A673 (cell line): ENCODE results near the gene GPR62.

Source experiments
- CTCF ChIP-seq: fragments of 300-800, 200-600 bp; sonication (generic); conservative IDR thresholded peaks from 2 replicates; pipeline ENCODE4 v1.5.1; 2017; ENCODE audit warnings: low read depth, mild to moderate bottlenecking, antibody characterized with exemption, low read length, moderate library complexity, mixed read lengths
- EZH2 ChIP-seq: fragments of 200-600 bp; sonication (generic); IDR thresholded peaks from 2 replicates; pipeline ENCODE4 v1.6.1; 2017; ENCODE audit warnings: borderline replicate concordance, low read depth, mild to moderate bottlenecking, mixed read lengths, antibody characterized with exemption, low read length; ENCODE audit not compliant: poor library complexity, severe bottlenecking

GRCh38 chr3:51982838-51983577, 27.8 kb downstream of the GPR62 start, which contains the start of gene ACY1:
- TF ChIP-seq CTCF (no peak), EZH2 (no peak)
